NCI-H2196 treated with DMSO at 0.1 percent for 48 hours (cell line): ENCODE data around the gene ABCC8.

ENCODE experiments used
- DNase-seq: peaks from one replicate; lab custom pipeline; 2025; ENCODE audit not compliant: unreplicated experiment; lab: John Stamatoyannopoulos, UW

ABCC8 gene

DNA sequence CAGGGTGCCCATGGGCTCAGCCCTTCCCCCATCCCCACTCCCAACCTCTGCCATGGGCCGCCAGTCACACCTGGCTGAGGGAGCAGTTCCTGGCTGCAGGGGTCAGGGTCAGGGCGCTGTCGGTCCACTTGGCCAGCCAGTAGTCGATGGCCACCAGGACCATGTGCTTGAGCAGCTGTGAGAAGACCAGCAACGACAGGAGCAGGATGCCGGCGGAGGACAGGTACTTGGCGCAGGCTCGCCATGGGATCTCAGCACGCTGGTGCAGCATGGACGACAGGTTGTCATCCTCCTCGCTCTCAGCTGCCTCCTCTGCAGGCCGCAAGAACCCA is 69.9 kb downstream of the ABCC8 start:
- no peak for DNase-seq

DNA sequence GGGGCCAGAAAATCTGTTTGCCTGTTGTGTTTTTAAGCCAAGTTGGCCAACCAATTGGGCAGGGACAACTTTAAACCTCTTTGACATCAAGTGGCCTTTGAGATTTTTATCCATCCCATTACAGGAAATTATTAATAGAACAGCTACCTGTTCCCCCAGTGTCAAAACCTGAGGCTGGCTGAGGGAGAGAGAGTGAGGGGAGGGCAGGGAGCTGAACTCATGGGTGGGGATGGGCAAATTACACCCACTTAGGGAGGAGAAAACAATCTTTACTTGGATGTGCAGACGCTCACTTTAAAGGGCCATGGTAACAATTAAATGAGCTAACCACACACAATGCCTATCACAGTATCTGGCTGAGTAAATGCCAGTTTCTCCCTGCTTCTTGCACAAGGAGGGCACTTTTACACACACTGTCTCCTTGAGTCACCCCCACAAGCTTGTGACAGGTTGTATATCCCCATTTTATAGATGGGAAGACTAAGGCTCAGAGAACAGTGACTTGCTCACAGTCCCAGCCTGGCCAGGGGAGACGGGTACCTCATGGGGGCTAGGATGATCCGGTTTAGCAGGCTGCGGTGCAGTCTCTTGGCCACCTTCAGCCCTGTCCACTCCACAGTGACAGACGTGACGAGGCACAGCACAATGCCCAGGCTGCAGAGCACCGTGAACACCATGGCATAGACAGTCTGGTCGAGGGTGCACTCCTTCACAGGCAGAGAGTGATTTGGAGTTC is 70.4 kb downstream of the ABCC8 start:
- no peak for DNase-seq

GRCh38 chr11:17405232-17406005 is 71.2 kb downstream of the ABCC8 start:
- DNase-seq = peak; percentile 73

- DNase-seq = no peak
These were observed 72.5 kb downstream of the ABCC8 start for GRCh38 chr11:17403980-17404759.

DNA sequence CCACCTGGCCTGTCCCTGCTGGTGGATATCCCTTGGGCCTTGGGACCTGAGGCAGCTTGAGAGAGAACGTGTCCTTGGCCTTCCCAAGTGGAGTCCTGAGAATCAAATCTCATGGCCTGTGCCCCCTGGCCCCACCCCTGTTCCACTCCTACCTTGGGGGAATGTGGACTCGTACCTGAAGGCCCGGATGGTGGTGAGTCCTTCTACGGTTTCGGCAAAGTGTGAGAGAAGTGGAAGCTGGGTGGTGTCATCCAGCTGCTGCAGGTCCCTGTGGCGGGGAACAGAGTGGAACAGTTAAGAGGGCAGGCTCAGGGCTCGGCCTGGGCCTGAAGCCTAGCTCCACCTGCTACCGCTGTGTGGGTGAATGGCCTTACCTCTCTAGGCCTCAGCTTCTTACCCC is 74.2 kb downstream of the ABCC8 start:
- no peak for DNase-seq

GRCh38 chr11:17401841-17402240 is 74.8 kb downstream of the ABCC8 start:
- DNase-seq = no peak

- DNase-seq = no peak
These were observed 75.3 kb downstream of the ABCC8 start for GRCh38 chr11:17401316-17401715.

DNA sequence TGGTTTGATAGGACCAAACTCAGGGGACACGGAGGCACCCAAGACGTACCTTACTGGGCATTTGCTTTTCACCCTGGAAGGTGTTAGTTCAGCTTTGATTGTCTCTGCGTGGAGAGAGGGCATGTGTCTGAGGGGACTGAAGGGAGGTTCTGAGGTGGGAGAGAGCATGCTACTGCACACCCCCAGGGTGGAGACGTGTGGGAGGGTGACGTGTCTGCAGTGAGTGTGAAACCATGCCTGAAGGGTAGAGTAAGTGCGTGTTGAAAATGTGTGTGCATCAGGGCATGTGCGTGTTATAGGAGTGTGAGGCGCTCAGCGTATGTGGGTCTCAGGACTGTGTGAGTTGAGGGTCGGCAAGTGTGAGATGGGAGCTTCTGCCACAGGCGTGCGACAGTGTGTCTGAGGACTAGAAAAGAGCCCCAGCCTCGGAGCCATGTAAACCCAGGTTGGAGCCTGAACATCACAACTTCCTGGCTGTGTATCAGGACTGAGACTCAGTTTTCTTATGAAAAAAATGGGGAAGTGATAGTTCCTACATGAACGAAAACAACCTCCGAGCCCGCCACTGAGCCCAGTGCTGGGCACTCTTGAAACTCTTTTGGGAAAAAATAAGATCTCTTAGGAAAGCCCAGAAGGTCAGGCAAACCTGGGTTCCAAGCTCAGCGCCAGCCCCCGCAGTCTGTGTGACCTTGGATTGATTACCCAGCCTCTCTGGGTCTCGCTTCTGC is 76.4 kb downstream of the ABCC8 start:
- no peak for DNase-seq

DNA sequence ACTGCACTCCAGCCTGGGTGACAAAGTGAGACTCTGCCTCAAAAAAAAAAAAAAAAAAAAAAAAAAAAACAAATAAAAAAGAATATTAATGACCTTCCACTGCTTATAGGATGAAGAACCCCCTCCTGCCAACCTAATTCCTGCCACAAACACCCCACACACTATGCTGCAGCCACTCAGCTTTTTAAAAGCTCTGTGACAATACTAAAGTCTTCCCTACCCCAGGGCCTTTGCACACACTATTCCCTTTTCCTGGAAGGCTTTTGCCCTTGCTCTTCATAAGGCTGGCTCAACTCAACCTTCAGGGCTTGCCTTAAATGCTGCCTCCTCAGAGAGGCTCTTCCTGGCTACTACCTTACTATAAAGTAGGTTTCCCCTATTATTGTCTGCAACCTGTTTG is 77.4 kb downstream of the ABCC8 start:
- no peak for DNase-seq

DNA sequence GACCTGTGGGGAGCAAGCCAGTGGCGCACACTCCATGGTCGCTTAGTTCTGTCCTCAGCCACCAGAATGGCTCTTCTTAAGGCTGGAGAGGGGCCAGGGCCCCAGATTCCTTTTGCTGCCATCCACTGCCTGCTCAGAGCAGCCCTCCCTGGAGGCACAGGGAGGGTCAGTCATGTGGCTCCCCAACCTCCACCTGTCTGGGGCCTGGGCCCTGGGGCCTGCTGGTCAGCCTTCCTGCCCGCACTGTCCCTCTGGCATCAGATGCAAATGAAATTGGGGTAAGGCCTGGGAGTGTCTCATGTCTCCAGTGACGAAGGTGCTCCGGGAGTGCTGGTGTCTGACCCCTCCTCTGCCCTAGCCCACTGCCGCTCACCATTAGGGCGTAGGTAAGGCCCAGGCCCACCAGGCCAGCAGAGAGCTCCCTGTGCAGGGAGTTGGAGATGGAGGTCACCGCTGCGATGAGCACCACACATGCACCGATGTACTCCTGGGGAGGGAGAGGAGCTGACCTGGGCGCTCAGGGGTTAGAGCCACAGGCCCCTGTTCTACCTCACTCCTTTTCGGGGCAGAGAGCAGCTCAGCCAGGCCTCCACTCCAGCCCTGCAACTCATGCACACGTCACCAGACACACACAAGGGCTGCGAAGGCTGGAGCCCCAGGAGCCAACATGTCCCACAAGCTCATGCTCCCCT is 79.2 kb downstream of the ABCC8 start:
- DNase-seq = no peak

- no peak for DNase-seq
These were observed 79.9 kb downstream of the ABCC8 start for GRCh38 chr11:17396598-17397310.

DNA sequence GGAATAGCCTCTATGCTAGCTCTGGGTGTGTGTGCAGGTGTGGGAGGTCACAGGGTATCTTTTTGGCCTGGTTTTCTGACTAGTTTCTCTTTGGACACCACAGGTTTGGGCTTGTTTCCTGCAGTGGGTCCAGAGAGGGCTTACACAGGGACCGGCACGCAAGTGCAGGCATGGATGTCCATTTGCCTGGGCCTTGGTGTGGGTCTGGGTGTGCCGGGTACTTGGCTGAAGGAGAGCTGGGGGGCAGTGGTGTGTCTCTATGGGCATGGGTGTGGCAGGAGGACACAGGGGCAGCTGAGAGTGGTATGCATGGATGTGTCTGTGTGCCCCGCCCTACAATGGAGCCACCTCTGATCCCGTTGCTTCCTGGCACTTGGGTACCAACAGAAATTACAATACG is 80.7 kb downstream of the ABCC8 start:
- DNase-seq = no peak

GRCh38 chr11:17395554-17395961 is 81.1 kb downstream of the ABCC8 start:
- peak; percentile 25 for DNase-seq

DNA sequence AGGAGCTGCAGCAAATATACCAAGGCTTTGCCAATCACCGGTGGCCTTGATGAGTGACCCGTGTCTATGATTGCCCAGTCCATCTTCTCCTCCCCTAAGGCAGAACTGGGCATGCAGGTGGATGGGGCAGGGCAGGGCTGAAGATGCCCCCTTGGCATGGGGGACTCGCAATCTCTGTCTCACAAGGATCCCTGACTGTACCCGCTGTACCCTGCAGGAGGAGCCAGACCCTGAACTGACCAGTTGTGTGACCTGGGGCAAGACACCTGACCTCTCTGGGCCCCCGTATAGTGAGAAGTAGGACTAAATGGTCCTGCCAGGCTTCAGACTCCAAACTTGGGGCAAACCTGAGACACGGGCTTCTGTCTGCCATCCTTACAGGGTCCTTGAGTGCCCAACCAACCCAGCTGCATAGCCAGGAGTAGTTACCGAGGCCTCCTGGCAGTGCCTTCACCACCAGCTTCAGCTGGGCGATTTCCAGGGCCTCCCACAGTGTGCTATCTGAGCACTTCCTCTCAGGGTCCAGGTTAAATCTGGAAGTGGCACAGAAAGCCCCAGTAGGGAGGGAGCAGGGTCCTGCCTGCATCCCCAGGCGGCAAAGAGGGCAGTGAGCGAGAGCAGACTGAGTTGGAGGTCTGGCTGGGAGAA is 81.8 kb downstream of the ABCC8 start:
- no peak for DNase-seq

DNA sequence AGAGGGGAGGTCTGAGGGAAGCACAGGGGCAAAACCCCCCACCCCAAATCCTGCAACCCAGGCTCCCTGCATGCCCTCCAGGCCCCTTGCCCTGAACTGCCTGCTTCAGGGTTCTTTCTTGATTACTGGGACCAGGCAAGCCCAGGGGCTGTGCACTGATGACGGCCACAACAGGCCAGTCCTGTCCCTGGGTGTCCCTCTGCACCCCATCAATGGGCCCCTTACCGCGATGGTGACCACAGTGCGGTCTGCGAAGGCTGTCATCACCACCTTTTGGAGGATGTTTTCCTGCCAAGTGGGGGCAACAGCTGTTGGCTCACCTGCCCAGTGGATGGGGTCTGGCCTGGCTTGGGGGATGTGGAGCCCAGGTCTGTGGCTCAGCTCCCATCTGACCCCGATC is 83.2 kb downstream of the ABCC8 start:
- DNase-seq = no peak

DNA sequence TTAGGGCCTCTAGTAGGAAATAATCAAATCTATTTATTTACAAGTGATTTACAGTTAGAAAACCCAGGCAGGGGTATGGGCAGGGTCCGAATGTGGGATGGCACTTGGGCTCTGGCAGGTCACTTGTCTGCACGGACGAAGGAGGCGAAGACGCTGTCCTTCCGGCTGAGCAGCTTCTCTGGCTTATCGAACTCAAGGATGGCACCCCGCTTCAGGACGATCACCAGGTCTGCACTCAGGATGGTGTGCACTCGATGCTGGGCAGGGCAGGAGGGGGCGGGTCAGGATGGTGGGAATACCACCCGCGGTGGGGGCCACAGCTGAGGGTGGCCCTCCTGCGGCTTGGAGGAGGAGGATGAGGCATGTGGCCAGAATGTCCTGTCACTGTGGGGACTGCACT is 83.8 kb downstream of the ABCC8 start:
- DNase-seq = no peak

- peak; percentile 88 for DNase-seq
These were observed 84.9 kb downstream of the ABCC8 start for GRCh38 chr11:17391493-17392355.

DNA sequence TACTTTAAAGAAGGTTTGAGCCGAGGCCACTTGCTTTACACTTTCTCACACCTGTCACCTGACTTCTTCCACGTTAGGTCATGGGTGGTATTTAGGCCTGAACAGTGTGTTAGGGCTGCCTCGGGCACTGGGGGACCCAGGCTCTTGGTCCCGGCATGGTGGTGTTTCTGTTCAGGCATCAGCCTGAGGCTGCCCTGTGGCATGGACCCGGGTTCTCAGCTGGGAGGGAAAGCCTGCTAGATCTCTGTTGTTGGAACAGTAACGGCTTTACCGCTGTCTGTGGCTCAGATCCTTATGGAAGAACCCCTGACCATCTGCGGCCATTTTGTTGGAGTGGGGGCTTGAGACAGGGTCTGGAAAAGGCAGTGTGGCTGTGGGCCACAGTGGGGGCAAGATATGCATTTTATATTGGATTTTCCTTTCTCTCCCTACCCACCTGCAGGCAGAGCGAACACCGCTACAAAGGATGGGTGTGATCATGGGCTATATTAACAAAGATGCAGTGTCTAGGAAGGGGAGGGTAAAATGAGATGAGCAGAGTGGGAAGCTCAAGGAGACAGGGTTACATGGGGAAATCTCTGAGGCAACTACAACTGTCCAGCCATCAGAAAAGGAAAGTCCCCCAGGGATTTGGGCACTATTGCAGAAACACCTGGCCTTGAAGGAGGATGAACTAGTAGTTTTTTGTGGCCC is 86.5 kb downstream of the ABCC8 start:
- DNase-seq = no peak
